ENCODE results near the gene NAT9.

NAT9 gene

DNA sequence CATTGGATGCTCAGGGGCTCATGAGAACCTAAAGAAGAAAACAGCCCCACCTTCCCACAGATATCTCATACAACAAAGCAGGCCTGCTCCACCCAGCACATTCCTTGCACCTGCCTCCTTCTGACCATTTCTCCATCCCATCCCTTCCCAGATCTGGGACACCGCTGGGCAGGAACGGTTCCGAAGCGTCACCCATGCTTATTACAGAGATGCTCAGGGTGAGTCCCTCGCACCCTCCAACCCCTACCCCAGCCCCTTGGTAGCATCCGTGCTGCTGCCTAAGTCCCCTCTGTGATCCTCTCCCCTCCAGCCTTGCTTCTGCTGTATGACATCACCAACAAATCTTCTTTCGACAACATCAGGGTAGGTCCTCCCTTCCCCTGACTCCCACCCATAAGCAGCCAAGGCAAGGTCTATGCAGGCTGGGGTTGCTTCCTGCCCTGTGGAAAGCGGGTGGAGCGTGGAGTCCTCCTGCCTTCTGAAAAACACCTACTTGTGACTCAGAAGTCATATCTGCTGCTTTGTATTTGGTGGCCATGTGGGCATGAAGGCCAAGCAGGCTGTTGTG, 33.1 kb downstream of the NAT9 start:
- no peak for DNase-seq

- DNase-seq: no peak
Measured at GRCh38 chr17:74742153-74742515, 34.0 kb downstream of the NAT9 start.

DNA sequence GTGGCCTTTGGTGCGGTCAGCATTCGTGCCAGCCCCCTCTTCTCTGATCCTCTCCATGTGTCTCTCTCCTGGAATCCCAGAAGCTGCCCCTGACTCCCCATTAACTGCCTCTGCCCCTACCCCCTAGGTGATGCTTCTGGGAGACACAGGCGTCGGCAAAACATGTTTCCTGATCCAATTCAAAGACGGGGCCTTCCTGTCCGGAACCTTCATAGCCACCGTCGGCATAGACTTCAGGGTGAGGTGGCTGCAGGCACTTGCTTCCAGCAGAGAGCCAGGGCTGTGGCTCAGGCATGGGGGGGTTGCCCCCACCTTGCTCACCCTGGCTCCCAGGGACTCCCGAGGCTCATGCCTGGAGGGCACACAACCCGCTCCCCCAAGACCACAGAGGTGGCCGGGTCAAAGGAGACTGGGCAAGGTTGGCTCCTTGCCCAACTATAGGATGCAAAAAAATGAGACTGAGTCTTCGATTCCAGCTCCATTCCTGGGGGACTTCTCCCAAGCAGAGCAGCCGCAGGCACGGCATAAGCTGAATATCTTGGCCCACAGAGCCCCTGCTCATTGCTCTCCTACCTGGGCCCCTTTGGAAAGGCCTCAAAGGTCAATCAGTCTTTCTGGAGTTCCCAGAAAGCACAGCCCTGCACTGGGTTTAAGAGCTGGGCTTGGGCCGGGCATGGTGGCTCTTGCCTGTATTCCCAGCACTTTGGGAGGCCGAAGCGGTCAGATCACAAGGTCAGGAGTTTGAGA, 35.3 kb downstream of the NAT9 start:
- no peak for DNase-seq

GRCh38 chr17:74740173-74740572, 36.0 kb downstream of the NAT9 start:
- DNase-seq: no peak

DNA sequence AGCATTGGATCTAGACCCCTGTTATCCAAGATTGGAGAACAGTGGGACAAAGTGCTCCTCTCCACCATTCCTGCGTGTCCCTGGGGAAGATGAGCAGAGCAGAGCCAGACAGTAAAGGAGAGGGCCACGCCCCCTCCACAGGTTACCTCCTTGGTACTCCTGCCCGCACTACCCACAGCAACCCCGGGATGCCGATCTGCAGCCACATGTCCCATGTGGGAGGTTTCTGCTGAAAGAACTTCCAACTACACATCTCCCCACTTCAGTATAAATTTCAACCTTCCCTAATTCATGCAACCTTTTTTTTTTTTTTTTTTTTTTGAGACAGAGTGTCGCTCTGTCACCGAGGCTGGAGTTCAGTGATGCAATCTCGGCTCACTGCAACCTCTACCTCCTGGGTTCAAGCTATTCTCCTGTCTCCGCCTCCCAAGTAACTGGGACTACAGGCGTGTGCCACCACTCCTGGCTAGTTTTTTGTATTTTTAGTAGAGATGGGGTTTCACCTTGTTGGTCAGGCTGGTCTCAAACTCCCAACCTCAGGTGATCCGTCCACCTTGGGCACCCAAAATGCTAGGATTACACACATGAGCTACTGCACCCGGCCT, 36.8 kb downstream of the NAT9 start:
- no peak for DNase-seq

DNA sequence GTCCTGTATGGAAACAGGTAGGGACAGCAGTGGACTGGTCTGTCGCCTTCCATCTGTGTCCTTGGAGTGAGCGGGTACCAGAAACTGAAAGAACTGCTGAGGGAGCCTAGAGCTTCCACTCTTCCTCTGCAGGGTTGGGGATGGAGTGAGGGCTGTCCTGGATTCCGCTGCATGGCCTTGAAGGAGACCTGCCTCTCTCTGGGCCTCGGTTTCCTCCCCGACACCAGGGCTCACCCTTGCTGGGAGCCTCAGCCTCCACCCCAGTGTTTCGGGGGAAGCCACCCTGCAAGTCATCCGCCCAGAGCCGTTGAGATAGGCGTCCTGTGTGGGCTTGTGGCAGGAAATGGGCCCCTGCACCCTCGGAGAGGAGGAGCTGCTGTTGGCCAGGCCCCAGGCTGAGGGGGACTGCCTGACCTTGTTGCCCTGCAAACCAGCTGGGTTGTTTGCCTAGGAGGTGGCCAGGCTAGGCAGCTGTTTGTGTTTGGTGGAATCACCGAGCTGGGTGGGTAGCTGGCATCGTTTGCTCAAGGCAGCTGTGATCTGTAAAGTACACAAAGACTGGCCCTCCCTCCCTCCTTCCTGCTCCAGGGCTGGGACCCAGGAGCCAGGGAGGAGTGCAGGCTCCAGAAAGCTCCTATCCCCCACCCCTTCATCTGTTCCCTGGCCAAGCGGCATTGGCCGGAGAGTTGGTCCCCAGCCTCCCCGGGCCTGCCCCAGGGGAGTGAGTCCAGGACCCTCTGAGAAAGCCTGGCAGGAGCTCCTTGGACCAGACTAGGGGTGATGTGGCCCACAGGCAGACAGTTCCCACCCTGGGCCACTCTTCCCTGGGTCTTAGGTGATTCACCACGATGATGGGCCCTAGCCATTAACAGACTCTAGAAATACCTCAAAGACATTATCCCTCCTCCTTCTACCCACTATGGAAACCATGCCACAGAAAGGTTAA, 37.8 kb downstream of the NAT9 start:
- peak; percentile 59 for DNase-seq

GRCh38 chr17:74737299-74738050, 38.7 kb downstream of the NAT9 start:
- peak; percentile 51 for DNase-seq

GRCh38 chr17:74736513-74737298, 39.4 kb downstream of the NAT9 start, which contains the start of gene RAB37:
Gene RAB37 (plus strand): TSS chr17:74737256. CDS start chr17:74737273, 17 bp downstream.
- peak; percentile 45 for DNase-seq

GRCh38 chr17:74734256-74734655, 41.9 kb downstream of the NAT9 start:
- DNase-seq: no peak

DNA sequence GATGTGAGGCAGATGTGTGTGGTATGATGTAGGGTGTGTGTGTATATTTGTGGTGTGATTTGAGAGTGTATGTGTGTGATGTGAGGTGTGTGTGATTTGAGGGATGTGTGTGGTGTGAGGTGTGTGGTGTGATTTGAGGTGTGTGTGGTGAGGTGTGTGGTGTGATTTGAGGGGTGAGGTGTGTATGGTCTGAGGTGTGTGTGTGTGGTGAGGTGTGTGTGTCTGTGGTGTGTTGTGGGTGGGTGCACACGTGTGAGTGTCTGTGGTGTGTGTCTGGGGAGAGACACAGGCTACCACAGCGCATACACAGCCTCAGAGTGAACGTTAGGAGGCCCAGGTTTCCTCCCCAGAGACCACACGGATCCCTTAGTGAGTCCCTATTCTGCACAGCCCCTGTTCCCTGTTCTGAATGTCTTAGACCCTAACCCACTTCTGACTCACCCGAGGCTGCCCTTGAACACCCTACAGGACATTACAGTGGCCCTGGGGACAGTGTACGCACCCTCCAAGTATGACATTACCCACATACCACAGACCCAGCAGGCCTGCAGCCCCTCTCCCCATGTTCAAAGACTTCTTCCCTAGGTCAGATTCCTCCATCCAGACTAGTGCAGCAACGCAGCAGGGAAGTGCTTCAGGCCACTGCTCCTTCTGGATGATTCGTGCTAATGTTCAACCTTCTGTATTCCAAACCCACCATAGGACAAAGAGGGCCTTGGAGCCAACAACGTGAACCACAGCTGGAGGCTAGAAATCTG, 42.6 kb downstream of the NAT9 start:
- DNase-seq: no peak

GRCh38 chr17:74732042-74732867, 43.9 kb downstream of the NAT9 start:
- DNase-seq: no peak

DNA sequence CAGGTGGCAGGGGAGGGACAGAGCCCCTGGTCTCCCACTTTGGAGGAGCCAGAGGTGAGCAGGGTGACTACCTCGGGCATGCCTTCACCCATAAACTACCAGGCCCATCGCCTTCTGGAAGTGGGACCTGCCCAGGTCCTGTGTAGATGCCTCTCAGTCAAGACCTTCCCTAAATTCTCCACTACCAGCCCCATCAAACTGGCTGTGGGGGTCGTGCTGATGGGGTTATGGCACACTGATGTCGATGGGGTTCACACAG, 44.9 kb downstream of the NAT9 start:
- DNase-seq: no peak

GRCh38 chr17:74730491-74731346, 45.4 kb downstream of the NAT9 start:
- no peak for DNase-seq

DNA sequence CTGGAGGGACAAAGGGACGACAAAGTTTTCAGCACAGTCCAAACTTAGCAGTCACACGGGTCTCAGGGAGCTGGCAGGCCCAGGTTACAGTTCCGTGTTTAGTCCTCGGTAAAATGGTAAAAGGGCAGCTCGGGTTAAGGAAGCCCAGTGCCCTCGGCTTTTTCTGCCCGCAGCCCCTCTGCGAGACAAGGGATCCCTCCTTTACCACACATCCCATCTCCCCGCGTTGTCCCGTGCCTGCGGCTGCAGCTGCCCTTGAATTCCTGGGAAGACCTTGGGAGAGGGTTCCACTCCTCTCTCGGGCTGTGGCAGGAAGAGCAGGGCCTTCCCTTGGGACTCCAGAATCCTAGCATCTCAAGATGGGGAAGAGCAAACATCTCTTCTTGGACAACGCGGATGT, 46.3 kb downstream of the NAT9 start:
- no peak for DNase-seq

DNA sequence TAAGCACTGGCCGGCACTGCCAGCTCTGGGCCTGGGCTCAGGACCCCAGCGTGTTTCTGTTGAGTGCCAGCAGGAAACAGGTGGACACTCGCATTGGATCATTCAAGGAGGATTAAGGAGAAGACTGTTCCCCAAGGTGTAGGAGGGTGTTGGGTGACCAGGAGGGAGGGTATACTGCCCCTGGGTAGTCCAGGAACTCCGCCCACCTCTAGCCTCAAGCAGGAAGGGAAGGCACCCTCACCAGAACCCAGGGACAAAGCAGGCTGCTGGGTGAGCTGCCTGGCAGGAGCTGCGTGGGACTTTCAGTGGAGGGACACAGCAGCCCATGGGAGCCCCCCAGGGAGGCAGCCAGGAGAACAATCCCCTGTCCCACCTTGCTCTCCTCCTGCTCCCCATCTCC, 46.8 kb downstream of the NAT9 start:
- DNase-seq: no peak

DNA sequence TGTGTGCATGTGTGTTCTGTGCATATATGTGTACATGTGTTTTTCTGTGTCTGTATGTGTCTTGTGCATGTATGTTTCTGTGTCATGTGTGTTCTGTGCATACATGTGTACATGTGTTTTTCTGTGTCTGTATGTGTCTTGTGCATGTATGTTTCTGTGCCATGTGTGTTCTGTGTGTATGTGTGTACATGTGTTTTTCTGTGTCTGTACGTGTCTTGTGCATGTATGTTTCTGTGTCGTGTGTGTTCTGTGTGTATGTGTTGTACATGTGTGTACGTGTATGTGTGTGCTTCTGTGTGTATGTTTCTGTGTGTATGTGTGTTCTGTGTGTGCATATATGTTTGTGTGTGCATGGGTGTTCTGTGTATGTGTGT, 47.5 kb downstream of the NAT9 start:
- no peak for DNase-seq

DNA sequence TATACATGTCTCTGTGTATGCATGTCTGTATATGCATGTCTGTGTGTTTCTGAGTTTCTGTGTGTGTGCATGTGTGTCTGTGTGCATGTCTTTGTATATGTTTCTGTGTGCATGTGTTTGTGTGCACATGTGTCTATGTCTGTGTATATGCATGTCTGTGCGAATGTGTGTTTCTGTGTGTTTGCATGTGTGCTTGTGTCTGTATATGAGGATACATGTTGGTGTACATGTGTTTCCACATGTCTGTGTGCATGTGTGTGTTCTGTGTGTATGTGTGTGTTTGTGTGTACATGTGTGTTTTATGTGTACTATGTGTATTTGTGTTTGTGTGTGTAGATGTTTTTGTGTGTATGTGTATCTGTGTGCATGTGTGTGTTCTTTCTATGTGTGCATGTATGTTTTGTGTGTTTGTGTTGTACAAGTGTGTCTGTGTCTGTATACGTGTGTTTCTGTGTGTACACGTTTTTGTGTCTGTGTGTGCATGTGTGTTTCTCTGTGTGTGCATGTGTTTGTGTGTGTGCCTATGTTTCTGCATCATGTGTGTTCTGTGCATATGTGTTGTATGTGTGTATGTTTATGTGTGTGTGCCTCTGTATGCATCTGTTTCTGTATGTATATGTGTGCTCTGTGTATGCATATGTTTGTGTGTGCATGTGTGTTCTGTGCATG, 48.0 kb downstream of the NAT9 start:
- no peak for DNase-seq

DNA sequence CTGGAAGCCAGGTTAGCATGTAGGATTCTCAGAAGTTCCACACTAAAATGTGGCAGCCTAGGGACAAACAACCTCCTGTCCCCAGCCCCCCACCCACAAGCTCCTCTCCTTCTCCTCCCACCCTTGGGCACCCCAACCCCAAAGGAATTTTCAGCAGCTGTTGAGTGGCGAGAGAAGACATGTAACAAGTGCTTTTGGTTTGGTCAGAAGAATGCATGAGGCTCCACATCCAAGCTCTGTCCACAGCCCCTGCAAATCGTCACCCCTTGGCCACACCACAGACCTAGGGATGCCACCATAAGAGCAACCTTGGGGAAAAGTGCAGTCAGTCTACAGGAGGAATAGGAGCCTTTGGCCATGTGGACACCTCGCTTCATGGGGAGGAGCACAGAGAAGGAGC, 51.0 kb downstream of the NAT9 start:
- DNase-seq: no peak

- no peak for DNase-seq
Measured at GRCh38 chr17:74723891-74724290, 52.3 kb downstream of the NAT9 start.

All from effector CD4-positive, alpha-beta T cell (primary cell).